ENCODE measurements around the gene PAPPA2. TPM values are rescaled to one million over a fixed set of nuclear protein-coding genes. Genes with fewer than 3 reads are reported as not detected.

PAPPA2 gene
- total RNA-seq, 2 donors from 2014 or later = 0.35 to 0.89 TPM

- no peak for ATAC-seq
- no peak for DNase-seq
- intact Hi-C loops (cut with DNase I) = no loop called here
These were observed 315.1 kb downstream of the PAPPA2 start for GRCh38 chr1:176778056-176778455.

GRCh38 chr1:176779992-176780328, 317.0 kb downstream of the PAPPA2 start:
- intact Hi-C loops (cut with DNase I) = no loop called here
- ATAC-seq = no peak
- no peak for DNase-seq

GRCh38 chr1:176783309-176783708, 320.3 kb downstream of the PAPPA2 start:
- intact Hi-C loops (cut with DNase I) = no loop called here
- no peak for ATAC-seq
- DNase-seq = no peak

- DNase-seq (no peak), ATAC-seq (no peak)
- intact Hi-C loops (cut with DNase I) = no loop called here
These were observed 322.1 kb downstream of the PAPPA2 start for GRCh38 chr1:176785056-176785455.

- ATAC-seq (no peak), DNase-seq (no peak)
- intact Hi-C loops (cut with DNase I) = no loop called here
These were observed 322.8 kb downstream of the PAPPA2 start for GRCh38 chr1:176785791-176786190.

- DNase-seq (no peak), ATAC-seq (no peak)
- intact Hi-C loops (cut with DNase I) = no loop called here
These were observed 323.3 kb downstream of the PAPPA2 start for GRCh38 chr1:176786274-176786673.

GRCh38 chr1:176789571-176790090, 326.7 kb downstream of the PAPPA2 start:
- no peak for ATAC-seq
- DNase-seq = no peak
- intact Hi-C loops (cut with DNase I) = no loop called here

GRCh38 chr1:176790786-176791185, 327.8 kb downstream of the PAPPA2 start:
- ATAC-seq (no peak), DNase-seq (no peak)
- intact Hi-C loops (cut with DNase I) = no loop called here

- intact Hi-C loops (cut with DNase I) = no loop called here
- DNase-seq (no peak), ATAC-seq (no peak)
These were observed 328.9 kb downstream of the PAPPA2 start for GRCh38 chr1:176791906-176792305.

GRCh38 chr1:176794897-176795508, 332.0 kb downstream of the PAPPA2 start:
- no peak for DNase-seq
- intact Hi-C loops (cut with DNase I) = no loop called here
- ATAC-seq = no peak

- ATAC-seq = peak; percentile 41 to 66
- intact Hi-C loops (cut with DNase I) = no loop called here
- DNase-seq = peak; percentile 23
These were observed 333.0 kb downstream of the PAPPA2 start for GRCh38 chr1:176795929-176796328.

- DNase-seq = no peak
- no peak for ATAC-seq
- intact Hi-C loops (cut with DNase I) = no loop called here
These were observed 333.6 kb downstream of the PAPPA2 start for GRCh38 chr1:176796583-176796982.

GRCh38 chr1:176799327-176799726, 336.4 kb downstream of the PAPPA2 start:
- no peak for DNase-seq
- no peak for ATAC-seq

GRCh38 chr1:176800978-176801513, 338.1 kb downstream of the PAPPA2 start:
- intact Hi-C loops (cut with DNase I) = loop anchor here in 1 of 2 donors (5.0 kb wide), 1 partner anchor 109 kb away; no protein-coding TSS in a partner anchor
- DNase-seq (peak; percentile 24), ATAC-seq (peak in 1 of 2 donors; percentile 80)

More at GRCh38 chr1:176799327-176799726, 336.4 kb downstream of the PAPPA2 start:
- intact Hi-C loops (cut with DNase I) = no loop called here

- DNase-seq = no peak
- intact Hi-C loops (cut with DNase I) = loop anchor here in 1 of 2 donors (5.0 kb wide), 1 partner anchor 109 kb away; no protein-coding TSS in a partner anchor
- peak; percentile 34 to 74 for ATAC-seq
These were observed 338.6 kb downstream of the PAPPA2 start for GRCh38 chr1:176801514-176802020.

- no peak for ATAC-seq
- no peak for DNase-seq
- intact Hi-C loops (cut with DNase I) = loop anchor here in 1 of 2 donors (5.0 kb wide), 1 partner anchor 110 kb away; no protein-coding TSS in a partner anchor
These were observed 339.3 kb downstream of the PAPPA2 start for GRCh38 chr1:176802316-176802715.

GRCh38 chr1:176803042-176803441, 340.1 kb downstream of the PAPPA2 start:
- ATAC-seq (peak; percentile 31 to 78), DNase-seq (no peak)
- intact Hi-C loops (cut with DNase I) = loop anchor here in 1 of 2 donors (5.0 kb wide), 1 partner anchor 111 kb away; no protein-coding TSS in a partner anchor

GRCh38 chr1:176803596-176803995, 340.6 kb downstream of the PAPPA2 start:
- intact Hi-C loops (cut with DNase I) = loop anchor here in 1 of 2 donors (5.0 kb wide), 1 partner anchor 111 kb away; no protein-coding TSS in a partner anchor
- ATAC-seq = no peak
- no peak for DNase-seq

- ATAC-seq (no peak), DNase-seq (no peak)
- intact Hi-C loops (cut with DNase I) = no loop called here
These were observed 346.3 kb downstream of the PAPPA2 start for GRCh38 chr1:176809292-176809691.

GRCh38 chr1:176811511-176812288, 348.7 kb downstream of the PAPPA2 start:
- intact Hi-C loops (cut with DNase I) = no loop called here
- ATAC-seq (peak in 1 of 2 donors; percentile 53), DNase-seq (no peak)
